ENCODE measurements around the gene RFC1.

GRCh38 chr4:39308611-39309010, 57.6 kb downstream of the RFC1 start:
- no peak for TF ChIP-seq POLR2AphosphoS5 (IDR thresholded peaks at IDR 0.05; ENCODE audit: low read depth, low read length)
- TF ChIP-seq SPI1 (IDR thresholded peaks at IDR 0.05; ENCODE audit: low read depth, low read length) = no peak
- no peak for TF ChIP-seq POLR2A (IDR thresholded peaks at IDR 0.05; ENCODE audit: low read depth, low read length)
- TF ChIP-seq TAF1 (IDR thresholded peaks at IDR 0.05; ENCODE audit: low read depth, low read length) = no peak
- TF ChIP-seq POU2F2 (IDR thresholded peaks at IDR 0.05; ENCODE audit: low read depth, low read length) = no peak

Data from GM12891 (cell line).